ENCODE results near the gene SORCS2. TPM values are rescaled to one million over a fixed set of nuclear protein-coding genes. Genes with fewer than 3 reads are reported as not detected.

The SORCS2 gene
- polyA plus RNA-seq, 1 donor from 2014 or later: 1.0 TPM

- Histone ChIP-seq H3K9me2 (ENCODE audit: insufficient read depth, low read length) (no peaks in the 10 kb centered on the region), H3K9me3 (ENCODE audit: low read length) (no peaks in the 10 kb centered on the region), H3K4me2 (ENCODE audit: low read length) (no peak overlapping the region), H3K9ac (ENCODE audit: low read length) (no peak overlapping the region), H2AFZ (ENCODE audit: low read depth, low read length) (no peak overlapping the region), H3K36me3 (ENCODE audit: insufficient read depth, low read length) (no peaks in the 10 kb centered on the region), H4K20me1 (ENCODE audit: insufficient read depth) (no peaks in the 10 kb centered on the region), H3K27ac (ENCODE audit: low read length) (no peak overlapping the region), H3K27me3 (ENCODE audit: insufficient read depth, low read depth, low read length) (no peaks in the 10 kb centered on the region), H3K79me2 (replicated peaks; ENCODE audit: insufficient read depth, low read length) (no peaks in the 10 kb centered on the region), H3F3A (ENCODE audit: insufficient read depth, low read length, poor library complexity, severe bottlenecking) (no peaks in the 10 kb centered on the region), H3K4me3 (ENCODE audit: low read length) (no peak overlapping the region)
- TF ChIP-seq REST (IDR thresholded peaks at IDR 0.05; ENCODE audit: borderline replicate concordance) (no peak), CTCF (IDR thresholded peaks at IDR 0.05; ENCODE audit: poor library complexity, severe bottlenecking) (no peak), SMC3 (conservative IDR thresholded peaks at IDR 0.05; ENCODE audit: poor library complexity) (no peak), EZH2 (IDR thresholded peaks at IDR 0.05; ENCODE audit: borderline replicate concordance, insufficient read depth, low read length, poor library complexity, severe bottlenecking) (no peak), RAD21 (conservative IDR thresholded peaks at IDR 0.05) (no peak), EP300 (conservative IDR thresholded peaks at IDR 0.05; ENCODE audit: poor library complexity, severe bottlenecking) (no peak), TAF1 (IDR thresholded peaks at IDR 0.05; ENCODE audit: low read depth) (no peak), MXI1 (conservative IDR thresholded peaks at IDR 0.05; ENCODE audit: poor library complexity, severe bottlenecking) (no peak), POLR2AphosphoS5 (IDR thresholded peaks at IDR 0.05) (no peak)
These were observed 524.8 kb downstream of the SORCS2 start for GRCh38 chr4:7717161-7717560.

GRCh38 chr4:7717946-7718490, 525.7 kb downstream of the SORCS2 start:
- Histone ChIP-seq H3K4me2 (ENCODE audit: low read length) (no peak overlapping the region), H2AFZ (ENCODE audit: low read depth, low read length) (no peak overlapping the region), H3K79me2 (replicated peaks; ENCODE audit: insufficient read depth, low read length) (no peaks in the 10 kb centered on the region), H3F3A (ENCODE audit: insufficient read depth, low read length, poor library complexity, severe bottlenecking) (no peaks in the 10 kb centered on the region), H3K27me3 (ENCODE audit: insufficient read depth, low read depth, low read length) (no peaks in the 10 kb centered on the region), H3K27ac (ENCODE audit: low read length) (no peak overlapping the region), H3K9me3 (ENCODE audit: low read length) (no peaks in the 10 kb centered on the region), H3K4me3 (ENCODE audit: low read length) (no peak overlapping the region), H4K20me1 (ENCODE audit: insufficient read depth) (no peaks in the 10 kb centered on the region), H3K9ac (ENCODE audit: low read length) (no peak overlapping the region), H3K9me2 (ENCODE audit: insufficient read depth, low read length) (no peaks in the 10 kb centered on the region), H3K36me3 (ENCODE audit: insufficient read depth, low read length) (no peaks in the 10 kb centered on the region)
- TF ChIP-seq REST (IDR thresholded peaks at IDR 0.05; ENCODE audit: borderline replicate concordance) (no peak), RAD21 (conservative IDR thresholded peaks at IDR 0.05) (no peak), EP300 (conservative IDR thresholded peaks at IDR 0.05; ENCODE audit: poor library complexity, severe bottlenecking) (no peak), SMC3 (conservative IDR thresholded peaks at IDR 0.05; ENCODE audit: poor library complexity) (no peak), TAF1 (IDR thresholded peaks at IDR 0.05; ENCODE audit: low read depth) (no peak), MXI1 (conservative IDR thresholded peaks at IDR 0.05; ENCODE audit: poor library complexity, severe bottlenecking) (no peak), POLR2AphosphoS5 (IDR thresholded peaks at IDR 0.05) (no peak), EZH2 (IDR thresholded peaks at IDR 0.05; ENCODE audit: borderline replicate concordance, insufficient read depth, low read length, poor library complexity, severe bottlenecking) (no peak), CTCF (IDR thresholded peaks at IDR 0.05; ENCODE audit: poor library complexity, severe bottlenecking) (no peak)

All from neural cell (in vitro differentiated cells).